Activated gamma-delta T cell treated with anti-CD3 and anti-CD28 coated beads, Interleukin-2, amount 50 U/mL, for 16 hours (primary cell): ENCODE results near the gene GNAQ.
"Not testable (repeated sequence)": the region's sequence is repeated elsewhere in the genome, so short reads cannot be mapped to it uniquely, and the experiment has no call there.

Experiments
- DNase-seq: peaks from one replicate; pipeline ENCODE4 v3.0.0-alpha.2; 2020; ENCODE audit warnings: low read depth

GNAQ gene

GRCh38 chr9:77901771-77902170, 129.8 kb downstream of the GNAQ start:
- no peak for DNase-seq

- no peak for DNase-seq
Measured at GRCh38 chr9:77901018-77901417, 130.6 kb downstream of the GNAQ start.

- no peak for DNase-seq
Measured at GRCh38 chr9:77899679-77900354, 131.8 kb downstream of the GNAQ start.

- no peak for DNase-seq
Measured at GRCh38 chr9:77898864-77899263, 132.7 kb downstream of the GNAQ start.

GRCh38 chr9:77896938-77897667, 134.5 kb downstream of the GNAQ start:
- no peak for DNase-seq

GRCh38 chr9:77896269-77896937, 135.2 kb downstream of the GNAQ start:
- DNase-seq = no peak

GRCh38 chr9:77893706-77894105, 137.9 kb downstream of the GNAQ start:
- DNase-seq = no peak

- DNase-seq = no peak
Measured at GRCh38 chr9:77892955-77893514, 138.6 kb downstream of the GNAQ start.

- no peak for DNase-seq
Measured at GRCh38 chr9:77892171-77892570, 139.4 kb downstream of the GNAQ start.

- no peak for DNase-seq
Measured at GRCh38 chr9:77891128-77891800, 140.3 kb downstream of the GNAQ start.

GRCh38 chr9:77887662-77888061, 143.9 kb downstream of the GNAQ start:
- no peak for DNase-seq

GRCh38 chr9:77885104-77885672, 146.4 kb downstream of the GNAQ start:
- DNase-seq = no peak

- DNase-seq = no peak
Measured at GRCh38 chr9:77883846-77884771, 147.5 kb downstream of the GNAQ start.

- no peak for DNase-seq
Measured at GRCh38 chr9:77883133-77883532, 148.5 kb downstream of the GNAQ start.

GRCh38 chr9:77882294-77882693, 149.3 kb downstream of the GNAQ start:
- no peak for DNase-seq

- not testable (repeated sequence) for DNase-seq
Measured at GRCh38 chr9:77881634-77882033, 150.0 kb downstream of the GNAQ start.

- DNase-seq = no peak
Measured at GRCh38 chr9:77881111-77881510, 150.5 kb downstream of the GNAQ start.

GRCh38 chr9:77879437-77879943, 152.1 kb downstream of the GNAQ start:
- DNase-seq = no peak

GRCh38 chr9:77878793-77879192, 152.8 kb downstream of the GNAQ start:
- not testable (repeated sequence) for DNase-seq

GRCh38 chr9:77877976-77878375, 153.6 kb downstream of the GNAQ start:
- DNase-seq = no peak

GRCh38 chr9:77876590-77876989, 155.0 kb downstream of the GNAQ start:
- no peak for DNase-seq
